Uterus (tissue), 2 donors: Measurements from ENCODE around the gene S1PR1.

Experiments
- POLR2A ChIP-seq, 2 donors: fragments of 450-650 bp; IDR thresholded peaks; one replicate each; pipeline ENCODE4 v1.6.1; 2016; ENCODE audit warnings: antibody characterized with exemption in 2 of 2, mild to moderate bottlenecking in 1 of 2, moderate library complexity in 1 of 2
- TF ChIP-seq, protein P1 (sequence below), 4 experiments: fragments of 200-600 bp in 2 of 4; fragments of 450-650 bp in 2 of 4; sonication (generic) in 2 of 4; IDR thresholded peaks; one replicate each; pipeline ENCODE4 v1.5.1; 2016 to 2019; ENCODE audit warnings: antibody characterized with exemption in 4 of 4, mild to moderate bottlenecking in 2 of 4, moderate library complexity in 1 of 4

DNA sequence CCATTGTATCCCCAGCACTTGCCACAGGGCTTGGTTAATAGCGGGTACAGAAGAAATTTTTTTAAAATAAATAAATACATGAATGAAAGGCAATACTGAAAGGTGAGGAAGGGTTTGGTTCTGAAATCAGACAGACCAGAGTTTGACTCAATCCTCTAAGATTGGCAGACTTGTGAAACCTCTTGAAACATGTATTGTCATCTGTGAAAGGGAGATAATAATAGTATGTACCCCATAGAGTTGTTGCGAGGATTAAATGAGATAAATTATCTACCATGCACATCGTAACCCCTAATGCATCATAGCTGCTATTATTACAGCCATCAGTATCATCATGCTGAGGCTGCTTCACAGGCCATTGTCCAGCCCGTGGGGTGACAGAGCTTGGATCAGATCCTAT lies 41.4 kb downstream of the S1PR1 start:
- TF ChIP-seq, protein P1, sequence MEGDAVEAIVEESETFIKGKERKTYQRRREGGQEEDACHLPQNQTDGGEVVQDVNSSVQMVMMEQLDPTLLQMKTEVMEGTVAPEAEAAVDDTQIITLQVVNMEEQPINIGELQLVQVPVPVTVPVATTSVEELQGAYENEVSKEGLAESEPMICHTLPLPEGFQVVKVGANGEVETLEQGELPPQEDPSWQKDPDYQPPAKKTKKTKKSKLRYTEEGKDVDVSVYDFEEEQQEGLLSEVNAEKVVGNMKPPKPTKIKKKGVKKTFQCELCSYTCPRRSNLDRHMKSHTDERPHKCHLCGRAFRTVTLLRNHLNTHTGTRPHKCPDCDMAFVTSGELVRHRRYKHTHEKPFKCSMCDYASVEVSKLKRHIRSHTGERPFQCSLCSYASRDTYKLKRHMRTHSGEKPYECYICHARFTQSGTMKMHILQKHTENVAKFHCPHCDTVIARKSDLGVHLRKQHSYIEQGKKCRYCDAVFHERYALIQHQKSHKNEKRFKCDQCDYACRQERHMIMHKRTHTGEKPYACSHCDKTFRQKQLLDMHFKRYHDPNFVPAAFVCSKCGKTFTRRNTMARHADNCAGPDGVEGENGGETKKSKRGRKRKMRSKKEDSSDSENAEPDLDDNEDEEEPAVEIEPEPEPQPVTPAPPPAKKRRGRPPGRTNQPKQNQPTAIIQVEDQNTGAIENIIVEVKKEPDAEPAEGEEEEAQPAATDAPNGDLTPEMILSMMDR (IDR thresholded peaks at IDR 0.05), result no peak
- TF ChIP-seq POLR2A (IDR thresholded peaks at IDR 0.05), result no peak
